Gastrocnemius medialis (tissue), 4 donors: ENCODE measurements around the gene CIB4.

Experiments used
- POLR2A ChIP-seq, 2 donors: fragments of 450-650 bp; IDR thresholded peaks; one replicate each; pipeline ENCODE4 v1.6.1; 2017; ENCODE audit warnings: antibody characterized with exemption in 2 of 2, mild to moderate bottlenecking in 2 of 2, moderate library complexity in 2 of 2
- TF ChIP-seq, protein P1 (sequence below), 5 experiments: fragments of 450-650 bp in 3 of 5; fragments of 200-600 bp in 2 of 5; sonication (generic) in 2 of 5; IDR thresholded peaks in 4 of 5; conservative IDR thresholded peaks in 1 of 5; 1 replicate in 4 of 5; 2 replicates in 1 of 5; pipeline ENCODE4 v1.5.1; 2016 to 2019; ENCODE audit warnings: antibody characterized with exemption in 5 of 5, mild to moderate bottlenecking in 3 of 5, moderate library complexity in 3 of 5

DNA sequence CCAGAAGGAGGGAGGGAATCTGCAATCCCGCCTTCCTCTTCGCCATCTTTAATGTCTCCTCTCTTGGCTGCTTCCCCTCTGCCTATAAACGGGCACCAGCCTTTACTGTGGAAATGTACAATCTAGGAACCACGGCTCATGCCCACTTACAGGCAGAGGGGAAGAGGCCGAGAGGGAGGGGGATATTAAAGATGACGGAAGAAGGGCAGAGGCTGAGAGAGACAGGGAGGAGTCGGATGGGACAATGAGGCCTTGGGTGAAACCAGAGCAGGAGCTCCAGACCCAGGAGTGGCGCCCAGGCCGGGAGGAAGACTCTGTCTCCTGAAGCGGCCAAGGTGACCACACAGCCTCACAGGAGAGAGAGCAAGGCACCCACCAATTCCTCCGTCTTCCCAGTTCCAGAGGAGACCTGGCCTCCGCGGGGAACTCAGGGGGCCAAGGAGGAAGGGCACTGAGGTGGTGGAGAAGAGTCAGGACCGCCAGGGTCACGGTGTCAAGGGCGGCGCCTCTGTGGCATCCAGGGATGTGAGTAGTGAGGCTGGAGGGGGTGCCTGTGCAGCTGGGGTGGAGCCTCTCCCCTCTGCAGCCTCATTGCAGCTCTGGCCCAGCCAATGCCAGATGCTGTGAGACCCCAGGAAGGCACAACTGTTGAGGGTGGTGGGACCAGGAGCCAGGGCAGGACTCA lies 67.8 kb downstream of the CIB4 start:
- TF ChIP-seq, protein P1, sequence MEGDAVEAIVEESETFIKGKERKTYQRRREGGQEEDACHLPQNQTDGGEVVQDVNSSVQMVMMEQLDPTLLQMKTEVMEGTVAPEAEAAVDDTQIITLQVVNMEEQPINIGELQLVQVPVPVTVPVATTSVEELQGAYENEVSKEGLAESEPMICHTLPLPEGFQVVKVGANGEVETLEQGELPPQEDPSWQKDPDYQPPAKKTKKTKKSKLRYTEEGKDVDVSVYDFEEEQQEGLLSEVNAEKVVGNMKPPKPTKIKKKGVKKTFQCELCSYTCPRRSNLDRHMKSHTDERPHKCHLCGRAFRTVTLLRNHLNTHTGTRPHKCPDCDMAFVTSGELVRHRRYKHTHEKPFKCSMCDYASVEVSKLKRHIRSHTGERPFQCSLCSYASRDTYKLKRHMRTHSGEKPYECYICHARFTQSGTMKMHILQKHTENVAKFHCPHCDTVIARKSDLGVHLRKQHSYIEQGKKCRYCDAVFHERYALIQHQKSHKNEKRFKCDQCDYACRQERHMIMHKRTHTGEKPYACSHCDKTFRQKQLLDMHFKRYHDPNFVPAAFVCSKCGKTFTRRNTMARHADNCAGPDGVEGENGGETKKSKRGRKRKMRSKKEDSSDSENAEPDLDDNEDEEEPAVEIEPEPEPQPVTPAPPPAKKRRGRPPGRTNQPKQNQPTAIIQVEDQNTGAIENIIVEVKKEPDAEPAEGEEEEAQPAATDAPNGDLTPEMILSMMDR (IDR thresholded peaks at IDR 0.05 in 4 of 5, conservative IDR thresholded peaks at IDR 0.05 in 1 of 5) = no peak
- no peak for TF ChIP-seq POLR2A (IDR thresholded peaks at IDR 0.05)
